PC-3 (cell line): Measurements from ENCODE around the gene TAF6. TPM values are rescaled to one million over a fixed set of nuclear protein-coding genes. Genes with fewer than 3 reads are reported as not detected.

Source experiments
- ATAC-seq: fragments of 200-7000 bp; cut with Tn5 transposase; 2 replicates; pipeline ENCODE4 v1.9.1; 2020; ENCODE audit warnings: mild to moderate bottlenecking, moderate library complexity
- BruUV-seq: library from RNA; stranded (reverse); fragments of 400-500 nt; replicated peaks from 2 replicates; lab custom pipeline; 2021; lab: Mats Ljungman, UMichigan
- CTCF ChIA-PET: fragments of 300-600 bp; sonication (Branson Sonifier 250); formaldehyde crosslinking; loops from one replicate; lab custom pipeline; 2022; ENCODE audit warnings: antibody characterized with exemption; lab: Charles Lee
- POLR2A ChIA-PET: fragments of 300-600 bp; sonication (Branson Sonifier 250); formaldehyde crosslinking; loops from one replicate; lab custom pipeline; 2022; ENCODE audit warnings: antibody characterized with exemption; ENCODE audit not compliant: unreplicated experiment; lab: Charles Lee
- DNase-seq: peaks from one replicate; pipeline ENCODE4 v3.0.0-alpha.2; 2015
- H2AFZ ChIP-seq: fragments of 300-600 bp; sonication (generic); 2 replicates; pipeline ENCODE4 v1.6.0; 2016; ENCODE audit warnings: antibody characterized with exemption, low read length
- H3F3A ChIP-seq: fragments of 300-600 bp; sonication (generic); one replicate; pipeline ENCODE4 v1.6.0; 2017; ENCODE audit warnings: antibody characterized with exemption, low read length, control low read depth, mild to moderate bottlenecking; ENCODE audit not compliant: unreplicated experiment
- H3K27ac ChIP-seq: fragments of 300-600 bp; sonication (generic); 2 replicates; pipeline ENCODE4 v1.5.1; 2016; ENCODE audit warnings: mild to moderate bottlenecking, low read length
- H3K27me3 ChIP-seq: fragments of 300-600 bp; sonication (generic); 2 replicates; pipeline ENCODE4 v1.6.1; 2016; ENCODE audit warnings: low read length, mixed read lengths
- H3K36me3 ChIP-seq: fragments of 300-600 bp; sonication (generic); 2 replicates; pipeline ENCODE4 v1.6.1; 2016; ENCODE audit warnings: low read depth, mixed run types, low read length, mixed read lengths
- H3K4me1 ChIP-seq: fragments of 300-600 bp; sonication (generic); 2 replicates; pipeline ENCODE4 v1.5.1; 2016; ENCODE audit warnings: low read length; ENCODE audit not compliant: insufficient read depth
- H3K4me2 ChIP-seq: fragments of 300-600 bp; sonication (generic); 2 replicates; pipeline ENCODE4 v1.6.0; 2016; ENCODE audit warnings: low read length
- H3K4me3 ChIP-seq: fragments of 300-600 bp; sonication (generic); 2 replicates; pipeline ENCODE4 v1.5.1; 2016; ENCODE audit warnings: mild to moderate bottlenecking, low read length, mixed read lengths
- H3K79me2 ChIP-seq: fragments of 300-600 bp; sonication (generic); 2 replicates; pipeline ENCODE4 v1.6.1; 2017; ENCODE audit warnings: low read length, mixed read lengths
- H3K9ac ChIP-seq: fragments of 300-600 bp; sonication (generic); 2 replicates; pipeline ENCODE4 v1.6.0; 2016; ENCODE audit warnings: mild to moderate bottlenecking, low read length
- H3K9me2 ChIP-seq: fragments of 300-600 bp; sonication (generic); replicated peaks from 2 replicates; pipeline ENCODE4 v1.6.1; 2016; ENCODE audit warnings: mixed run types, low read length, mixed read lengths
- H3K9me3 ChIP-seq: fragments of 300-600 bp; sonication (generic); 2 replicates; pipeline ENCODE4 v1.6.1; 2016; ENCODE audit warnings: low read length, mixed read lengths
- H4K20me1 ChIP-seq: fragments of 300-600 bp; sonication (generic); 2 replicates; pipeline ENCODE4 v1.6.1; 2016; ENCODE audit warnings: low read length, mixed read lengths
- EZH2 ChIP-seq: fragments of 300-600 bp; sonication (generic); IDR thresholded peaks from one replicate; pipeline ENCODE4 v1.6.1; 2017; ENCODE audit warnings: antibody characterized with exemption, mild to moderate bottlenecking, low read length; ENCODE audit not compliant: unreplicated experiment
- EZH2phosphoT487 ChIP-seq: fragments of 300-600 bp; sonication (generic); IDR thresholded peaks from 2 replicates; pipeline ENCODE4 v1.6.1; 2018; ENCODE audit warnings: mild to moderate bottlenecking, antibody characterized with exemption, low read length, borderline replicate concordance
- intact Hi-C: fragments of 100-400 bp; cut with micrococcal nuclease; formaldehyde crosslinking; loops from 2 replicates; pipeline ENCODE4 v1.9.0; 2023
- total RNA-seq: library from RNA; depleted of rRNA; stranded (reverse); fragments of >200 nt; gene quantifications from 2 replicates; pipeline ENCODE4 v1.2.3, GENCODE V29; 2014
- TF ChIP-seq, protein P1 (sequence below): fragments of 300-600 bp; sonication (generic); conservative IDR thresholded peaks from 2 replicates; pipeline ENCODE4 v1.5.1; 2017; ENCODE audit warnings: antibody characterized with exemption, low read depth, mild to moderate bottlenecking, low read length

The TAF6 gene
- total RNA-seq, 1 experiment from 2014 or later: 58.6 TPM

DNA sequence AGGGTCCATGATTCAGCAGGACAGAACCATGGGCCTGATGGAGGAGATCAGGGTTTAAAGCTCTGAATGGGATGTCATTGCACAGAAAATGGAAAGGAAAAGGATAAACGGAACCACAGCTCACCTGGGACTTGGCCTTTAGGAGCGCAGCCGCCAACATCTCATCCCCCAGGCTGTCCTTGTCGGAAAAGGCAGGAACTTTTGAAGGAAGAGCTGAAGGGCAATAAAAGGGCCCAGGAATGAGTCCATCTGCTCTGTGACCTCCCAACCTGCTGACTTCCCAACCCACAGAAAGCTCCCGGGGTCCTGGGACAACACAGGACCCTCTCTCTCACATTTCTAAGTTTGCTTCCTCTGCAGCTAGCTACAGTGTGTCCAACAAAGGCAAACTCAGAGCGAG is 43.7 kb downstream of the TAF6 start:
- Histone ChIP-seq H3K36me3 (peaks cover 81% of the 10 kb centered on the region), H3K9ac (no peak overlapping the region), H3K79me2 (peaks cover 35% of the 10 kb centered on the region), H3K9me2 (no peaks in the 10 kb centered on the region), H3K27me3 (no peaks in the 10 kb centered on the region), H4K20me1 (0 out of 2 replicates have a peak, but pooled peaks cover 6% of the 10 kb centered on the region), H3F3A (no peaks in the 10 kb centered on the region), H3K4me3 (no peak overlapping the region), H3K9me3 (peaks cover 18% of the 10 kb centered on the region), H3K27ac (no peak overlapping the region), H3K4me1 (peaks cover 6% of the 10 kb centered on the region), H3K4me2 (no peak overlapping the region), H2AFZ (no peak overlapping the region)
- intact Hi-C loops: no loop called here
- no TSS peak for BruUV-seq
- DNase-seq: no peak
- no peak for TF ChIP-seq EZH2phosphoT487
- no peak for TF ChIP-seq EZH2
- TF ChIP-seq, protein P1, sequence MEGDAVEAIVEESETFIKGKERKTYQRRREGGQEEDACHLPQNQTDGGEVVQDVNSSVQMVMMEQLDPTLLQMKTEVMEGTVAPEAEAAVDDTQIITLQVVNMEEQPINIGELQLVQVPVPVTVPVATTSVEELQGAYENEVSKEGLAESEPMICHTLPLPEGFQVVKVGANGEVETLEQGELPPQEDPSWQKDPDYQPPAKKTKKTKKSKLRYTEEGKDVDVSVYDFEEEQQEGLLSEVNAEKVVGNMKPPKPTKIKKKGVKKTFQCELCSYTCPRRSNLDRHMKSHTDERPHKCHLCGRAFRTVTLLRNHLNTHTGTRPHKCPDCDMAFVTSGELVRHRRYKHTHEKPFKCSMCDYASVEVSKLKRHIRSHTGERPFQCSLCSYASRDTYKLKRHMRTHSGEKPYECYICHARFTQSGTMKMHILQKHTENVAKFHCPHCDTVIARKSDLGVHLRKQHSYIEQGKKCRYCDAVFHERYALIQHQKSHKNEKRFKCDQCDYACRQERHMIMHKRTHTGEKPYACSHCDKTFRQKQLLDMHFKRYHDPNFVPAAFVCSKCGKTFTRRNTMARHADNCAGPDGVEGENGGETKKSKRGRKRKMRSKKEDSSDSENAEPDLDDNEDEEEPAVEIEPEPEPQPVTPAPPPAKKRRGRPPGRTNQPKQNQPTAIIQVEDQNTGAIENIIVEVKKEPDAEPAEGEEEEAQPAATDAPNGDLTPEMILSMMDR: no peak
- no peak for ATAC-seq
- POLR2A ChIA-PET: interaction anchor here (0.8 kb wide), 1 partner anchor 58 kb away, joined by 3 read pairs; no protein-coding TSS in a partner anchor
- CTCF ChIA-PET: interaction anchor here (0.6 kb wide), 1 partner anchor 142 kb away, joined by 3 read pairs; no protein-coding TSS in a partner anchor

DNA sequence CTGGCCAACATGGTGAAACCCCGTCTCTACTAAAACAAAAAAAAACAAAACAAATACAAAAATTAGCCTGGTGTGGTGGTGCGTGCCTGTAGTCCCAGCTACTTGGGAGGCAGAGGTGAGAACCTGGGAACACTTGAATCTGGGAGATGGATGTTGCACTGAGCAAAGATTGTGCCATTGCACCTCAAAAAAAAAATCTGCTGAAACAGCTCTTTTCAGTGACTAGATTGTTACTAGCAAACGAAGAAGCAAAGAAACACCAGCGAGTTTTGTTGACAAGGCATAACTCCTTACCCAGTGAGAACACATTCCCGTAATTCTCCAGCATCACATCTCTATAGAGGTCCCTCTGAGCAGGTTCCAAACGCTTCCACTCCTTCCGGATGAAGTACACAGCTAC is 44.3 kb downstream of the TAF6 start:
- no peaks in the 10 kb centered on the region for H3K27me3 ChIP-seq
- no peak for ATAC-seq
- H3K79me2 ChIP-seq: peaks cover 29% of the 10 kb centered on the region
- no peak overlapping the region for H2AFZ ChIP-seq
- H3K4me2 ChIP-seq: no peak overlapping the region
- no peak for DNase-seq
- ChIA-PET POLR2A (no interaction called here), CTCF (interaction anchor here (0.6 kb wide), 1 partner anchor 142 kb away, joined by 3 read pairs; no protein-coding TSS in a partner anchor)
- 0 out of 2 replicates have a peak, but pooled peaks cover 6% of the 10 kb centered on the region for H4K20me1 ChIP-seq
- peaks cover under 1% of the 10 kb centered on the region for H3K4me1 ChIP-seq
- H3K9me3 ChIP-seq: peaks cover 18% of the 10 kb centered on the region
- peaks cover 86% of the 10 kb centered on the region for H3K36me3 ChIP-seq
- TF ChIP-seq EZH2phosphoT487 (no peak), EZH2 (no peak)
- TF ChIP-seq, protein P1: no peak
- H3K9me2 ChIP-seq: no peaks in the 10 kb centered on the region
- no peak overlapping the region for H3K9ac ChIP-seq
- H3K4me3 ChIP-seq: no peak overlapping the region
- H3K27ac ChIP-seq: no peak overlapping the region
- BruUV-seq: no TSS peak
- intact Hi-C loops: no loop called here
- H3F3A ChIP-seq: no peaks in the 10 kb centered on the region

- Histone ChIP-seq H3K4me2 (no peak overlapping the region), H3K36me3 (peaks cover 74% of the 10 kb centered on the region), H3K27me3 (no peaks in the 10 kb centered on the region), H3K9me2 (no peaks in the 10 kb centered on the region), H3K4me1 (no peaks in the 10 kb centered on the region), H3K9me3 (peaks cover 18% of the 10 kb centered on the region), H3K27ac (no peak overlapping the region), H3K4me3 (no peak overlapping the region), H3K79me2 (peaks cover 6% of the 10 kb centered on the region), H3K9ac (no peak overlapping the region), H4K20me1 (no peaks in the 10 kb centered on the region), H3F3A (no peaks in the 10 kb centered on the region), H2AFZ (no peak overlapping the region)
- no peak for TF ChIP-seq EZH2phosphoT487
- TF ChIP-seq, protein P1: no peak
- no peak for TF ChIP-seq EZH2
- ChIA-PET POLR2A (no interaction called here), CTCF (no interaction called here)
- no TSS peak for BruUV-seq
- DNase-seq (no peak), ATAC-seq (no peak)
- intact Hi-C loops: no loop called here
These were observed 46.7 kb downstream of the TAF6 start for GRCh38 chr7:100072462-100072861.
